ENCODE results near the gene KRTAP12-1. TPM values are rescaled to one million over a fixed set of nuclear protein-coding genes. Genes with fewer than 3 reads are reported as not detected.

The KRTAP12-1 gene
- total and polyA plus RNA-seq, 2 of the 8 experiments (the other 6 are each of a cell fraction or from before 2014, with no cell fraction given), result 0.50 to 0.73 TPM

- H4K5ac ChIP-seq (ENCODE audit: insufficient read length, low read depth, low read length), result no peak overlapping the region
- H3K4me1 ChIP-seq (replicated peaks in 1 of 4; ENCODE audit: control insufficient read depth in 3 of 4, insufficient read depth in 4 of 4, low read length in 3 of 4), result peaks cover 5 to 20% (median 10%) of the 10 kb centered on the region in 4 experiments
- no peak overlapping the region for H3K23ac ChIP-seq (ENCODE audit: insufficient read length)
- H2AK5ac ChIP-seq (ENCODE audit: low read depth, low read length), result no peak overlapping the region
- no peak overlapping the region for H3K4me2 ChIP-seq (ENCODE audit: insufficient read depth in 1 of 2, low read depth in 2 of 2, low read length in 2 of 2)
- no peak for DNase-seq (ENCODE audit: low read depth in 1 of 2, low spot score in 2 of 2)
- H3K4ac ChIP-seq (replicated peaks; ENCODE audit: insufficient read length, low read depth, low read length), result no peak overlapping the region
- no peak overlapping the region for H3K4me3 ChIP-seq (ENCODE audit: extremely low read depth in 1 of 4, insufficient read depth in 2 of 4, low read depth in 3 of 4, low read length in 4 of 4)
- H3K9ac ChIP-seq (replicated peaks in 1 of 4; ENCODE audit: extremely low read depth in 1 of 4, low read depth in 3 of 4, low read length in 3 of 4), result no peak overlapping the region
- H4K91ac ChIP-seq (replicated peaks; ENCODE audit: insufficient read length, low read length), result no peak overlapping the region
- H4K8ac ChIP-seq (ENCODE audit: extremely low read depth, insufficient read depth, low read length), result no peak overlapping the region
- H3K9me3 ChIP-seq (ENCODE audit: insufficient read depth in 2 of 2, low read depth in 1 of 2, low read length in 1 of 2), result no peaks in the 10 kb centered on the region
- H3K27ac ChIP-seq (ENCODE audit: low read depth, low read length), result no peak overlapping the region
- no peaks in the 10 kb centered on the region for H4K20me1 ChIP-seq (replicated peaks in 1 of 2; ENCODE audit: control insufficient read depth in 1 of 2, insufficient read depth in 2 of 2, low read length in 2 of 2)
- H3K18ac ChIP-seq (ENCODE audit: extremely low read depth, low read length), result no peak overlapping the region
- CTCF ChIA-PET (ENCODE audit: partially characterized antibody), result interaction anchor here (0.6 kb wide), 1 partner anchor 317 kb away, joined by 3 read pairs; no protein-coding TSS in a partner anchor
- POLR2A ChIA-PET (ENCODE audit: partially characterized antibody), result no interaction called here
- no peak overlapping the region for H2BK5ac ChIP-seq (ENCODE audit: low read depth, low read length)
- peaks cover 4% of the 10 kb centered on the region; the same call in 1 of the 2 replicates for H3K23me2 ChIP-seq (ENCODE audit: low read depth, low read length)
- no peaks in the 10 kb centered on the region for H3K79me1 ChIP-seq (ENCODE audit: low read depth, low read length)
- no peak overlapping the region for H2BK20ac ChIP-seq (ENCODE audit: low read length)
- H3K27me3 ChIP-seq (replicated peaks in 1 of 4; ENCODE audit: control insufficient read depth in 3 of 4, extremely low read depth in 1 of 4, insufficient read depth in 3 of 4, low read length in 3 of 4), result peaks cover 3 to 24% (median 19%) of the 10 kb centered on the region in 4 experiments
- H2BK15ac ChIP-seq (ENCODE audit: low read length), result no peak overlapping the region
- no peak overlapping the region for H3K14ac ChIP-seq (ENCODE audit: insufficient read length)
- no peak for FAIRE-seq
- no peaks in the 10 kb centered on the region for H3K36me3 ChIP-seq (ENCODE audit: control insufficient read depth in 2 of 4, insufficient read depth in 4 of 4, low read length in 3 of 4)
- no peak overlapping the region for H2BK120ac ChIP-seq (replicated peaks; ENCODE audit: low read depth, low read length)
- no peak overlapping the region for H2BK12ac ChIP-seq (ENCODE audit: low read depth, low read length)
- H3K56ac ChIP-seq (replicated peaks; ENCODE audit: insufficient read length, low read depth, low read length), result no peak overlapping the region
- TF ChIP-seq BRCA1 (IDR thresholded peaks at IDR 0.05; ENCODE audit: low read depth, low read length), result no peak
- no peak for TF ChIP-seq EP300 (IDR thresholded peaks at IDR 0.05; ENCODE audit: borderline replicate concordance in 1 of 2, low read depth in 2 of 2, low read length in 2 of 2)
- TF ChIP-seq EGR1 (IDR thresholded peaks at IDR 0.05; ENCODE audit: borderline replicate concordance, low read depth, low read length), result no peak
- no peak for TF ChIP-seq NRF1 (IDR thresholded peaks at IDR 0.05; ENCODE audit: low read depth, low read length)
- no peak for TF ChIP-seq GTF2F1 (IDR thresholded peaks at IDR 0.05; ENCODE audit: borderline replicate concordance, low read depth, low read length)
- TF ChIP-seq CBX5 (IDR thresholded peaks at IDR 0.05; ENCODE audit: low read depth, low read length), result no peak
- TF ChIP-seq BCL11A (IDR thresholded peaks at IDR 0.05; ENCODE audit: low read depth in 2 of 2, low read length in 2 of 2), result no peak
- no peak overlapping the region for H2AFZ ChIP-seq (ENCODE audit: low read length)
- no peaks in the 10 kb centered on the region for H3K79me2 ChIP-seq (ENCODE audit: control insufficient read depth in 1 of 2, insufficient read depth in 2 of 2, low read length in 2 of 2)
These were observed 35.0 kb upstream of the KRTAP12-1 start for GRCh38 chr21:44716984-44717383.

Data from H1 (cell line).